A204.1 (cell line): ENCODE results near the gene EDIL3.
"Not testable (repeated sequence)": the region's sequence is repeated elsewhere in the genome, so short reads cannot be mapped to it uniquely, and the experiment has no call there.

ENCODE experiments used
- FAIRE-seq: peaks from 2 replicates; lab custom pipeline; 2012; peaks lifted over from hg19 to GRCh38; lab: Jason Lieb, UNC

The EDIL3 gene

DNA sequence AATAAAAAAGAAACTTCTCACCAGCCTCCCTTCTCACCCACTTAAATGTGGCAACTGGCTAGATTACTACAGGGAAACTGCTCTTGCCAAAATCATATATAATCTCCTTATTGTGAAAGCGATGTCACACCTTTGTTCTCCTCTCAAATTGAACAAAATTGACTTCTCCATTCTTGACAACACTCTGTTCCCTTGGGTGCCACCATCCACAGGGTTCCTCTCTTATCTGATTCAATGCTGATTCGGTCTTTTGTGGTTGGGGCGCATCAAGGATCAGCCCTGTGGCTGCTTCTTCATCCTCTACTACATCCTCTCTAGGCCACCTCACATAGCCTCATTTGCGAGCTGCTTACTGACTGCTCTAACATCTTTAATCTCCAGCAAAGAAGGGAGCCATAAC is 86.1 kb downstream of the EDIL3 start:
- no peak for FAIRE-seq

DNA sequence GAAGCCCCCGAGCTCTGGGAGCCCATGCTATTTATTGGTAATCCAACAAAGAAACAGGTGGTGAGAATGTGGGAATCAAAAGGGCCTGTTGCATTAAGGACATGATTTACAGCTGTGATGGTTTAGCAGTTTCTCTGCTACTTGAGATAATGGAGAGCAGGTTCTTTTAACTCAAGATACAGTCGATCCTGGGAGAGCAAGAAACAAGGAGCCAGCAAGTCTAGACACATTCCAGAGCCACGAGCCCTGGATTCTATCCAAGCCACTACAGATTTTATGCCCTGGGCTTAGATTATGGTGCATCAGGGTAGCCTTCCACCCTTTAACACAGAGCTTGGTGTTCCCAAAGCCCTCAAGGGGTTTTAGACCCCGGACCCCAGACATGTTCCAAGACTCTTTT is 87.0 kb downstream of the EDIL3 start:
- not testable (repeated sequence) for FAIRE-seq

DNA sequence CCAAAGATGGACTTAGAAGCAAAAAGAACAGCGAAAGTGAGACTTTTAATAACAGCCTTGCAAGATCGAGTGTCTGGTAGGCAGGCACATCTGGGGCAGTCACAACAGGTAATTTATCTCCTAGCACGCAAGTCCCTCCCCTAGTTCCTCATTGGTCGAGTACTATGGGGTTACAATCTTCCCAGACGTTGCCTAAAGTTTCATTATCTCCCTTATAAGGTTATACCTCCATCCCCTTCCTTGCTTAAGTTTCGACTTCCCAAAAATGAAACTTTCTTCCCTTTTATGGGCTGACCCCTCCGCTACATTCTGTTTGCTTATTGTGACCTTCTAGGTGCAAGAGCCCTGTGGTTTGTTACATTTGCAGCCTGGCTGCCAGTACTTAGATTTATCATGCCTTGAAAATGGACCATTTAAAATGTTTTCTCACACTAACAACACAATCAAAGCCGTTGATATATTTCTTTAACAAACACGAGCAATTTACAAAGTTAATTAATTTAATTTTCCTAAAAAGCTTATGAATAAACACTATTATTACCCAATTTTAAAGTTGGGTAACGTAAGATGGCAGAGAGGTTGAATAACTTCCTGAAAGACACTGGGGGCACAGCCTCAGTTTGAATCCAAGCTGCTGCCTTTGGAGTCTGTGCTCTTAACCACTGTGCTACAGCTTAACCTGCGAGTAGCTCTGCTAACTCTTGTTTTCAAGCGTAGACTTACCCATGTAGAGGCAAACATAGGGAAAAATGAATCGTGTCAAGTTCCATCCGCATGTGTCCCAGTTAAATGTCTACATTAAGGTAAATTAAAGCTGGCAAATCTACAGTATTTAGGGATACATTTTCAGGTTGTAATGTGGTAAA is 91.7 kb downstream of the EDIL3 start:
- FAIRE-seq = no peak

DNA sequence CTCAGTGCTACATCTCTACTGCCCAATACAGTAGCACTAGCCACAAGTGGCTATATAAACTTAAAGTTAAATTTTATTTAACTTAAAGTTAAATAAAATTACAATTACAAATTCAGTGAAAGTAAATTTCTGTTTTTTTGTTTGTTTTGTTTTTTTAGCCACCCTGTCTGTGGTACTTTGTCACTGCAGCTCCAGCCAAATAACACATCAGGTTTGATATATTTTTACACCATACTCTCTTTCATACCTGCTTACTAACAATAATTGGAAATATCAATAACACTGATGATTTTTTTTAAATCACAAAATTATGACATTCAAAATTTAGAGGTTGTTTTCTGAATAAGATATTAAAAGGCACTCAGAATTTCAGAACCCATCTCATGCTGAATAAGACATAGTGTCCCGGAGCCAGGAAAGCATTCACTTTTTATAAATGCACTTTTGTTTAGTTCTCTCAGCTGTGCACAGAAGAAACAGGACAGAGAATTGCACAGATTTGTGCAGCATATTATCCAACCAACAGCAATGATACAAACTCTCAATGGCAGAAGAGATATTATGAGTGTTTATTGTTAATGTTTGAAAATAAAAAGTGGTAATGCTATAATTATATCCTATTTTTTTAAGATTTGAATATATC is 92.6 kb downstream of the EDIL3 start:
- FAIRE-seq = no peak

DNA sequence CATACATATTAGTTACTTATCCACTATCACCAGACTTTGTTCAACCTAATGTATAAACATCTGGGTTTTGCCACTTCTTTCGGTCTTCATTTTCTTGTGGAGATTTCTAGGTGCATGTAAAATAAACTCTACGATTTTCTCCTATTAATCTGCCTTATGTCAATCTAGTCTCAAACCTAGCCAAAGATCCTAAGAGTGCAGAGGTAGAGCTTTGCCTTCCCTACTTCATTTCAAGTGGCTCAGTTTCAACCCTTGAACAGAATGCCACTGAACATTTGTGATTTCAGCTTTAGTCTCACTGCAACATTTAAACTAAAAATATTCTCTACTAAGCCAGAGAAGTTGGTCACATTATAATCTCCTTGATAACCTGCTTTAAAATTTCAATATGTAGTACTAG is 94.0 kb downstream of the EDIL3 start:
- FAIRE-seq = no peak

DNA sequence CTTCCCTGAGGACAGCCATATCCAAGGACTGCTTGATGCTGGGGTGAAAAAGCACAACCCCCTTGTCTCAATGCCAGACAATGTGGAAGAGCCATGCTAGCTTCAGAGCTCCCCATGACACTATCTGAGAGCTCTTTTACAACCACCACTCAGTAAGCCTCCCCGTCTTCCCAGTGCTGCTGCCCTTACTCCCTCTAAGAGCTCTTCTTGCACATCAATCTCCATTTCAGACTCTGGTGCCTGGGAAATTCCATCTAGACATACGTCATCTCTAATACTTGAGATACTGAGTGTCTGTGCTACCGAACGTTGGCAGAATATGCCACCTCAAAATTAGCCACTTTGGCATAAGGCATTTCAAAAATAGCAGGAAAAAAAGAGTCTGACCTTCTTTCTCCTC is 94.5 kb downstream of the EDIL3 start:
- no peak for FAIRE-seq

DNA sequence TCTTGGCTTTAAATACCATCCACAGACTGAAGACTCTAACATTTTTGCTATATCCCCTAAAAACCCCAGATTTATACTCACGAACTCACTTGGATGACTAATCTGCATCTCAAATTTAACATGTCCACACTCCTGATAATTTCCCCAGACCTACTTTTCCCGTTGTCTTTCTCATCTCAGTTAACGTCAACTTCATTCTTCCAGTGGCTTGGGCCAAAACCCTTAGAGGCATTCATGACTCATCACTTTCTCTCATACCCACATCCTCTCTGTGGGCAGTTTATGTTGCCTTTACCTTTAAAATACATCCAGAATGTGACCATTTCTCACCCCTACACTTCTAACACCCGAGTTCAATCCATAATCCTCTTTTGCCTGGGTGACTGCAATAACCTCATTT is 96.7 kb downstream of the EDIL3 start:
- no peak for FAIRE-seq

DNA sequence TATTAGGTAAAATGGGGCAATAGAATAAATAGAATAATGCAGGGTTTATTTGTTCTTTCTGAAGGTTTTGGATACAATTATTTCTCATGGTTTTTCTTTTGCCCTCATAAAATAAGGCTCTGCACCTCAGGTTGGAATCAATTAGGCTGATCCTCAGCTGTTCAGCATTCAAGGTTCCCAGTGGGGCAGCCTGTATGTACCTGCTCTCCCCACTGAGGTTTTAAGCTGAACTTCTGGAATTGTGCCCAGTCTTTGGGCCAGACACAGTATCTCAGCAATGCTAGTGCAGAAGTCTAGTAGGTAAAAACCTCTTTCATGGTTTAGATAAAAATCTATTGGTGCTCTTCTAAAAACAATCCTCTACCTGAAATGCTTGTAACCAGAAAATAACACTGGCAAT is 98.0 kb downstream of the EDIL3 start:
- FAIRE-seq = no peak

DNA sequence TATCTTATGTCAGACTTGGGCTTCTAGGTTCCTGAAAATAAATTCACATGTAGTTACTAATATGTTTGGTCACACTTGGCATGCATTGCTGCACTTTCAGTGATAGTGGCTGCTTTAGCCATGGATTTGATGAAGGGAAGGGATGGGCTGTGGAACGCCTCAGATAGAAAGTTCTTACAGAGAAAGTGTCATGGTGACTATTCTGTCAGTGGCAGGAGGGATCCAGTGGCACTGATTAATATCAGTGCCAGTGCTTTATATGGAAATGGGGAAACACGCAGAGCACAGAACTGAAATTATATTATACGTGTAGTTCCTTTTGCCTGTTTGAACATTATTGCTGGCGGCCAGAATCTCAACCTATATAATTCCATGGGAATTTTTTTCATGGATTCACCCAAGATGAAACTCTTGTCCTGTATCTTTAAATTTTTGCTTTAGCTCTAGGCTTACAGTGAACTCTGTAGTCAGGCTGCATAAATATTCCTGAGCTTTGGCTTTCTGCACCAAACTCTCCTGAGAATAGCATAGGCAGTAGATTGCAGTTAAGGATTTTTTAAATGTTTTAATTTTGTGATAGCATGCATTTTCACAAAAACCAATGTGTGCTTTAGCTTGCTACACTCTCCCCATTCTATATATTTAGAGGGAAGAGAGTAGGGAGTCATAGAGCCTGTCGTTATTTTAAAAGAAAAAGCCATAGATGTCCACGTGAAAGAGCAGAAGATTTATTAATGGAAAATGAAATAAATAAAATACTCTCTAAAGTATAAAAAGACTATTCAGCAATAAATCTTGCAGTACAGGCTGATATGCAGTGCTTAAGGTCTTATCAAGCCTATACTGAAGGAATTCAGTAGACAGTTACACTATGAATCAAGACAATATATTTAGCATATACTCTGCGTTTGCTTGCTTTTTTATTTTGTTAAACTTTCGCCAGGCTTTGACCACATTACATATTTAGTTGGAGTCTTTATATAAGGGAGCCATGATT is 98.7 kb downstream of the EDIL3 start:
- FAIRE-seq = no peak

DNA sequence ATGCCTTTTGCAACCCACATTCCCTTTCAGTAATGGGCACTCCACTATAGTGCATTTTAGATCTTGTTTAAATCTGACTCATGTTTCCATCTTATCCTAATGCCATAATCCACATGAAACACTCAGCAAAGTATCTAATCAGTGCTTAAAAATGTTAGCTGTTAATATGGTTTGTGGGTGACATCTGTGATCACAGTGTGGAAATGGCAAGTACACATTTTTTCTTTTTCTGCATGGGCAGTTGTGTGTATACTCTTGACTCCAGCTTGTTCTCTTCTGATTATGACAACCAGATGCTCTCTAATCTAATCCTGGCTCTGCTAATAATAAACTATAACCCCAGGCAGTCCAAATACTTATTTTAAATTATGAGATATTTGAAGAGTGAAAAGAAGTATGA is 103.3 kb downstream of the EDIL3 start:
- FAIRE-seq = no peak

DNA sequence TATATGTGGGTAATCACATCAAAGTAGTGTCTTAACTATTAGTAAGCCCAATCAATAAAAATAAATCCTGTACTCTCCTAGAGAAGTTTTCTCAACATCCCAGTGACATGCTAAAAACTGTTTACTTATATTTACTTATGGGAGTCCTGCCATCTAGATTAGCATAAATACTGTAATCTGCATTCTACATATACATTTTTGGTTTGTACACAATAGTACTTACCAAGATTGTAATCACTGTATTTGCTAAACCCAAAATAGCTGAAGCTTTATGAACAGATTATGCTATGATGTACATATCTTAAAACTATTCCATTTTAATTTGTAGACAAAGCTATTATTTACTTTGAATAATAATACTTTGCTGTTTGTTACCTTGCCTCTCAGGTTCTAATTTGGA is 105.4 kb downstream of the EDIL3 start:
- no peak for FAIRE-seq

DNA sequence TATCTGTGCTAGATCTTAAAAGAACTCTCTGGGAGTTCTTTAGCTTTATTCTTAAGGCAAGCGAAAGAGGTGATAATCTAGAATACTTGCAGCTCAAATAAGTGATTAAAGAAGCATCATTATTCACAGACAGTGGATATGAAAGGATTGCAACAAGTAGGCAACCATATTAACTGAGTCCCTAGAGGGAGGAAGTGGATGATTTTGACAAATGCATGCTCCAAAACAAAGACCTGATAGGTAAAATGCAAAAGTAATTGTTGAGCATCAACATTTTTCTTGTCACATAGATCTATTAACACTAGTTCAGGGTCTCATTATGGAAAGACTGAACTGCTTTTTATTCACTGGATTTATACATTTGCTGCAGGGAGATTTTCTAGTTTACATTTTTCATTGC is 109.1 kb downstream of the EDIL3 start:
- FAIRE-seq = no peak

DNA sequence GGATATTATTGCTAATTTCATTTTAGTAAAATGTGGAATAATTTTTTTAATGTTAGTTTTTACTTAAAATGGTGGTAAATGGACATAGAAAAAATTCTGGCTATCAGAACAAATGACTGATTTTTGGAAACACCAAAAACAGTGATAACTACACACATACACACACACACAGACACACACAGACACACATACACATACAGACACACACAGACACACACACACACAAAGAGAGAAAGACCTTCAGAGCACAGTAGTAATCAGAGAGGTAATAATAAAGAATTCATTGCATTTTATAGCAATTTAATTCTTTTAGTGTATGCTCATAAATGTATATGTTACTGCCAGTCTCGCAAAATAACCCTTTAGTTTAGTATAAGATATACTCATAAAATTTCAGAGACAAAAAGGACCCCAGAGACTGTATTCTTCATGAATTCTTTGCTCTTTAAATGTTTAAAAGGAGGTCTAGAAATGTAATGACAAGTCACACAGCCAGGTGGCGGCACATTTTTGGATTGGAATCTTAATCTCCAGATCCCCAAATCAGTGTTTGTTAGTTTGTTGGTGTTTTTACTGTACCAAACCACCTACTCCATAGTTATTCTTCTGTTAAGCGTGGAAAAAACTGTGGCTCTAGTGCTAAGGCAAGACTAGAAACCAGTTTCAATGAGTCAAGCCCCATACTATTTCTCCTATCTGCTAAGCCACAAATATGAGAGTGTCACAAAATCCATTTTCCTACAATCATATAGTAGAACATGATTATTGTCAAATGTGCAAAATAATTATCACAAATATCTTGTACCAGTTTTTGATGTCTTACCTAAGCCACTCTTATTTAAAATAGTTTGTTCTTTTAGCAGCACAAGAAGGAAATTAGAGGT is 109.9 kb downstream of the EDIL3 start:
- peak; percentile 55 for FAIRE-seq

DNA sequence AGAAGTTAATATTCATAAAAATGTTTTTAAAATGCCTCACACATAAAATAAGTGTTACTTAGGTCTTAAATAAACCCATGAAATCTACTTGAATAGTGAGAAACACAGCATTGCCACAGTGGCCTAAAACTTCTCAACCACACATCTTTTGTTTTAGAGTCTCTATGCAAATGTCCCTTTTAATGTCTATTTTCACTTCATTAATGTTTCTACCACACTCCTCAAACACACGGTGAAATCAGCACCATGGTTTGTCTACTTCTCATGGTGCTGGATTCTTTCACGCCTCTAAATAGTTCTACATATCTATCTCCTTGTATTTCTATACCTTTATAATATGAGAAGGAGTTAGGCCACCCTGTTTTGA is 111.2 kb downstream of the EDIL3 start:
- no peak for FAIRE-seq

DNA sequence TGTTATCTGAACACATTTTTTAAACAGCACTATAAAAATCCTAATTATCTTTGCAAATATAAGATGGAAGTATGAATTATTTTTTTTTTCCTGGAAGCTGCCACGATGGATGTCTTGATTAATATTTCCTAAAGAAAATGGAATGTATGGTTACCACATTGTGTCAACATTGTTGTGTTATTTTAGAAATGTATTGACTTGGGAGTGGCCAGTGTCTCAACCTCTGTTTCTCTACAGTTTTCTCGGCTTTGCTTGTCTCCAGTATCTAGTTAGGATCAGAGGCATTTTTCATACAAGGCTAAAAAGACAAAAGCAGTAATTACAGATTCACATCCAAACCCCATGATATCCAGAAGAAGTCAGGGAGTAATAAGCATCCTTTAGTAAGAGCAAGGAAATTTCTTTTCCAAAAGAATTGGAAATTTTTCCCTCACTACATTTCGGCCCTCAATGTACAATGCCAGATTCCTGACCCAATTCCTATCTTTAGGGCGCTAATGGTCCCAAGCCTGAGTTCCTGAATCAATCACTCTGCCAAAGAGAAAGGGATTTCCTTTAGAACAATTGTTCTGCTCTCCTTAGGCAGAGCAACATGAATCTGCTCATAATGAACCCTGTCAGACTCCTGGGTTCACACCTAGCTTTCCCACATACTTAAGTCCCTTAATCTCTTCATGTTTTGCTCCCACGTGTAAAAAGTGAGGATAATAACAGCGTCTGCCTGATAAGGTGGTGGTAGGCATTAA is 111.7 kb downstream of the EDIL3 start:
- FAIRE-seq = no peak

DNA sequence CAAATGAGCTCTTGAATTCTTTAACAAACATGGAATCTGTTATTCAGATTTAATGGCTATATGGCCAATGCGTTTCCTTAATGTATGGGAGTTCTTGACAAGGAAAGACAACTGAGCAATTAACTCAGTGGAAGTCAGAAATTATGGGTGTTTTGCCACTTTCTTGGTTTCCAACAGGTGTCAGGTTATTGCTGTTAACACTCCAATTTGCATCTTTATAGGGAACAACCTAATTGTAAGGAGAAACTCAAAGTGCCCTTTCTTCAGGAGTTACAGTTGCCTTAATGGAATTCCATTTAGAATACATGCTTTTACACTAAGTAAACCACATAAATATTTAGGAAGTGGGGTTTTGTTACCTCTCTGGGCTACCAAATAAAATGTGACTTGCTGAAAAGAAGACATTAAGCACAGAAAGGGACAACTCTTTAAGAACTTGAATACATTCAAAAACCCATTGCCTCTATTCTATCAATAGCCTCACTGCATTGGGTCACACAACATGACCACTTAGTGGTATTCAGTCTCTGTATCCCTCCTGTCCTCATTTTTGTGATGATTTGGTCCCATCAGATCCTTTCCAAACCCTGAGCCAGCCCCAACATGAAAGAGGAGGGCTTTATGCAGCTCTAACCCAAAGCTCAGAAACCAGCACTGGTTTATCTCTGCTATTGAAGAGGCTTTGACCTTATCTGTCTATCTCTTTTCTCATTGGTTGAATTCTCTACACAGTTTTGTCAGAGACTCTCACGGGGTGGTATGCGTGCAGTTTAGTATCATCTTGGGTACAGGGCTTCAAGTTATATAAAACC is 118.7 kb downstream of the EDIL3 start:
- no peak for FAIRE-seq

DNA sequence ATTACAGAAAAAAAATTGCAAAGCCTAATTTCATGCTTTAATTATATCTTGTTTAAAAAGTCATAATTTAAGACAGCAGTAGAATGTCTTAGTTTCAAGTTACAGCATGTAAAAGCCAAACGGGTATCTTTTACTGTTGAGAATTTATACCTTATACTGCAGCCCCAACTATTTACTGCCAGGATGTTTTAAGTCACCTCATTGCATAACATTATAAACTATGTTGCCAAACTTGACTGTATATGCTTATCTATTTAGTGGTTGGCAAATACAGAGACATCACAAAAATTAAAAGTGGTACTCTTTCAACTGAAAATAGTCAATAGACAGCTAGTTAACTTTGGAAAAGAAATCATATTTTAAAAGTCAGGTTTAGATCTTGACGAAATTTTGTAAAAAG is 119.5 kb downstream of the EDIL3 start:
- no peak for FAIRE-seq

DNA sequence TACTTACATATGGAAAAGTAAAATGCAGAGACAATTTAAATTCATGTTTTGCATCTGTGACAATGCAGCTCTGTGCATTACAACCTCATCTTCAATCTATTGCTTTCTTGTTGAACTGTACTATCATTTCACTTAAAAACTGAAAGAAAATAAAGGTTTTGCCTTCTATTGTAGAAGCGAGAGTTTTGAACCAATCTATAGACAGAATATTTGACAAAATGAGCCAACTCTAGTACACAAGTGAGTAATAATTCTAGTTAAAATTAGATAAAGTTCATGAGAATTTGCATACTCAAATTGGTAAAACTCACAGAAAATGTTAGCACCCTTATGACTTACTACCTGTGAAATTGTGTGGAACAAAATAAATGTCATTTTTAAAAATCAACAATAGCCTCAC is 123.7 kb downstream of the EDIL3 start:
- no peak for FAIRE-seq

DNA sequence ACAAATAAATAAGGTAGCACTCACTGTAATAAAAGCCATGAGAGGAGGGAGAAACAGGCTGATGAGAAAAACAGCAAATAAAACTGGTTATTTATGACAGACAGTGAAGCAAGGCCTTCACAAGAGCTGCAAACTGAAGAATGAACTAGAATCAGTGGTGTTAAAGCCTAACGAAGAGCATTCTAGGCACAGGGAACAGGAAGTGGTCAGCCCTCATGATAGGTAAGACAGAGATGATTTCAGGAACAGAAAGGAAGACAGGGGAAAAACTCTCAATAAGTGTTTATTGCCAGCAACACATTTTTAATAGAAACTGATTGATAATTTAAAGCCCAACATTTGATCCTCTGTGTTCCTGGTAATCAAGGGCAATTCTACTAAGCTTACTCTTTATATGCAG is 124.5 kb downstream of the EDIL3 start:
- FAIRE-seq = no peak
